Ectodermal cell (in vitro differentiated cells): ENCODE measurements around the gene GSTP1.

Experiments
- H3K27ac ChIP-seq: 2 replicates; pipeline ENCODE4 v1.7.0; 2013; ENCODE audit warnings: mild to moderate bottlenecking, low read depth, low read length; ENCODE audit not compliant: insufficient read depth, poor library complexity, severe bottlenecking
- H3K27me3 ChIP-seq: 2 replicates; pipeline ENCODE4 v1.7.0; 2013; ENCODE audit warnings: mild to moderate bottlenecking, low read length; ENCODE audit not compliant: insufficient read depth, control insufficient read depth, poor library complexity, severe bottlenecking
- H3K36me3 ChIP-seq: one replicate; pipeline ENCODE4 v1.7.0; 2013; ENCODE audit warnings: low read length; ENCODE audit not compliant: control insufficient read depth, insufficient read depth
- H3K4me1 ChIP-seq: one replicate; pipeline ENCODE4 v1.7.0; 2013; ENCODE audit warnings: low read length; ENCODE audit not compliant: control insufficient read depth, insufficient read depth
- H3K4me3 ChIP-seq: 2 replicates; pipeline ENCODE4 v1.7.0; 2013; ENCODE audit warnings: low read depth, low read length, control low read depth; ENCODE audit not compliant: insufficient read depth
- H3K9me3 ChIP-seq: 2 replicates; pipeline ENCODE4 v1.7.0; 2013; ENCODE audit warnings: mild to moderate bottlenecking, low read length, moderate library complexity; ENCODE audit not compliant: control insufficient read depth
- WGBS, 2 experiments: methylation state at CpG; one replicate each; pipeline ENCODE4 v1.1.7; 2013; ENCODE audit warnings: missing lambda C conversion rate in 2 of 2; 5-methylcytosine and 5-hydroxymethylcytosine counted together

Gene GSTP1

DNA sequence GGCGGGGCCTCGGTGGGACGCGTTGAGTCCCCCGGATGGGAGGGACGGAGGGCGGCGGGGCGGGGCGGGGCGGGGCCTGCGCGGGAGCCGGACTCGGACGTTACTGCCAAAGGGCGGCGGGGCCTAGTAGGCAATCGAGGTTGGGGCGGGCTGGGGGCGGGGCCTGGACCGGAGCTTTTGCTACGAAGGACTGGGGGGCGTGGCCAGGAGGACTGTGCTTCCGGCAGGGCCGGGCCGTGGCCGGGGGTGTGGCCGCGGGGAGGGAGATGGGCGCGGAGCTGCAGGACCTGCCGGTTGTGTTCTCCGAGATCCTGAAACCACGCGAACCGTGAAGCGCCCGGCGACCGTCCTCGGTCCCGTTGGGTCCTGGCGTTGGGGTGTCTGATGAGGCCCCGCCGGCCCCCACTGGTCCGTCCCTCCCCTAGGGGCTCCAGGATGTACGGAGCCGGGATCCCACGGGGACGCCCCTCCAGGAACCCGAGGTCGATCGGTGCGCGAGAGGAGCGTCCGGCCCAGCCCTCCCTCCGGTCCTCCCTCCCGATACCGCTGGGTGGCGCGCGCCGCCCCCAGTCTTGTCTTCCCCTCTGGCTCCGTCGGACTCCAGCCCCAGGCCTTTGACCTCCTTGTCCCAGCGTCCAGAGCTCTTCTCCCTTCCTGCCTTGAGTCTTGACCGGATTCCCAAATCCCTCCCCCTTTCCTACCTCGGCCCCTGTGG, 46.8 kb downstream of the GSTP1 start:
- Histone ChIP-seq H3K4me3 (peak overlapping the region; percentile 71), H3K27me3 (no peaks in the 10 kb centered on the region), H3K36me3 (no peaks in the 10 kb centered on the region), H3K9me3 (no peaks in the 10 kb centered on the region), H3K27ac (peak overlapping the region; percentile 81), H3K4me1 (peaks cover 15% of the 10 kb centered on the region)
- WGBS, 2 experiments: 1% methylated on average over 70 of the region's 70 CpGs

DNA sequence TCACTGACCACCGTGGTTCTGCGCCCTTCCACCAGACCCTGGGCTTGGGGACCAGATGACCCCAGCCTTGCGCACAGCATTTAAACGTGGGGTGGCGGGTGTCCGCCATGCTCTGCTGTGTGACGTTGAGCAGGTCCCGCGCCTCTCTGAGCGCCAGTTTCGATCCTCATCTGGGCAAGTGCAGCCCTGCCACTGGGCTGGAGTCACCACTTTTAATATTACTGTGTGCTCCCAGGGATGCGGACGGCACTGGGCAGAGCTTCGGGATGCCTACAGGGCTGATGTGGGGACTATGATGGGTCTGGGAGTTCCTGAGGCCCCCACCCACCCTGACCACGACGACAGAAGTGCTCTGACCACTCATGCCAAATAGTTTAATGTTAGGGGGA, 47.3 kb downstream of the GSTP1 start:
- no peaks in the 10 kb centered on the region for H3K36me3 ChIP-seq
- H3K9me3 ChIP-seq: no peaks in the 10 kb centered on the region
- WGBS, 2 experiments: 68 to 70% methylated on average over 16 of the region's 16 CpGs
- no peaks in the 10 kb centered on the region for H3K27me3 ChIP-seq
- H3K4me3 ChIP-seq: peak overlapping the region; percentile 71
- peak overlapping the region; percentile 44 for H3K27ac ChIP-seq
- peaks cover 15% of the 10 kb centered on the region for H3K4me1 ChIP-seq

DNA sequence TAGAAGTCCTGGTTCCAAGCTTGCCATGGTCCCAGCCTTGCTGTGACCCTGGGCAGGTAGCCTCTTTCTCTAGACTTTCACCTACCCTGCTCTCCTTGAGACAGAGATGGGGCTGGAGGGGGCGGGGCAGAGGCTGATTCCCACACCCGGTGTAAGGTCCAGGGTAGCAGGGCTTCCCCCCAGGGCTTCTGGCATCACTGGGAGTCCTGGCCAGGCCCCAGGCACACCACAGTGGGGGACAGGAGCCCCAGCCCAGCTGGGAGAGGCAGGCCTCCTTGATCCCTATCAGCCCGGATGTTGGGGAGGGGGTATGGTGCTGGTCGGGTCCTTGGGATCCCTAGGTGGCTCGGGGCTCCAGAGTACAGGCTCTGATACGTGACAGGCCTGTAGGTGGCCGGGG, 47.8 kb downstream of the GSTP1 start:
- Histone ChIP-seq H3K4me3 (no peak overlapping the region), H3K9me3 (no peaks in the 10 kb centered on the region), H3K36me3 (no peaks in the 10 kb centered on the region), H3K27ac (no peak overlapping the region), H3K27me3 (no peaks in the 10 kb centered on the region), H3K4me1 (peaks cover 15% of the 10 kb centered on the region)
- 79 to 81% methylated on average over 7 of the region's 7 CpGs for WGBS, 2 experiments

DNA sequence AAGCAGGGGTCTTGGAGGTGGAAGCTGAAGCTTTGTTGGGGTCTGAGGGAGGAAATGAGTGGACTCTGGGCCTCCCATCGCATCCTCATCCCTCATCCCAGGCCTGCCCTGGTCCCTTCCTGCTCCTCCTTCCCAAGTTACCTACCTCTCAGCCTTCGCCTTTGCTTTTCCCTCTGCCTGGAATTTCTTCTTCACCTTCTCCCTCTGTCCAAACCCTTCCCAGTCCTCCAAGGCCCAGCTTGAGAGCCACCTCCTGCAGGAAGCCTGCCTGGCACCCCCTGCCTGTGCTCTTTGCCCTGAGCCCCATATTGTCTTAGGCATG, 48.2 kb downstream of the GSTP1 start:
- no peaks in the 10 kb centered on the region for H3K27me3 ChIP-seq
- no peaks in the 10 kb centered on the region for H3K36me3 ChIP-seq
- no peak overlapping the region for H3K4me3 ChIP-seq
- H3K27ac ChIP-seq: no peak overlapping the region
- 95 to 99% methylated on average over 2 of the region's 2 CpGs for WGBS, 2 experiments
- H3K9me3 ChIP-seq: no peaks in the 10 kb centered on the region
- peaks cover 15% of the 10 kb centered on the region for H3K4me1 ChIP-seq

DNA sequence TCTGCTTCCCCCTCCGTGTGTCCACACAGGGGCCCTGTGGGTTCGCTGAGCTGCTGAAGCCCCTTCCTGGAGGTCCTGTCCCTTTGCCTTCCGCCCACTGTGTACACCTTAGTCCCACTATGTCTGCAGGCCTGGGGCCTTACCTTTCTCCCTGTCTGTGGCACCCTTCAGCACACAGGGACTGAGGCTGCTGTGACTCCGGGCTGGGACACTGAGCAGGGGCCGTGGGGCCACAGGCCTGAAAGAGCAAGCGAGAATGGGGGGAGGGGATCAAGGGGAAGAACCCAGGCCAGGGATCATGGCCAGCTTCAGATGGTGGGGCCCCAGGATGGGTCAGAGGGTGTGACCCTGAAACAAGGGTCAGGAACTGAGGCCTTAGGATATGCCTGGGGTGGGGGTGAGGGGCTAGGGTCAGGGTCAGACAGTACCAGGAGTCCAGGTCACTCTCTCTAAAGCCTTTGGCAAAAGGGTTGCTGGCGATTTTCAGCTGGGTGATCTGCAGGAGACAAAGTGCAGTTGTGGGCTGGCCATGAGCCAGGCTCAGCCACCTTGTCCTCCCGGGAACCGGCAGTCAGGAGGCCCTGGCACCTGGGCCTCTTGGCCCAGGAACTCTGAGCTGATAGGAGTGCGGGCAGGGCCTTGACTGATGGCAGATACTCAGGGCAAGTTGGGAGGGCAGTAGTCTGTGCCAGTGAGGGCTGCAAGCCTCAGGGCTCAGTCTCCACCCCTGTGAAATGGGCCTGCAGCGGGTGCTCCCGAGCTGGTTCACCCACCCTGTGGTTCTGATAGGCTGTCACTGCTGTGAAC, 48.8 kb downstream of the GSTP1 start:
- H3K36me3 ChIP-seq: no peaks in the 10 kb centered on the region

DNA sequence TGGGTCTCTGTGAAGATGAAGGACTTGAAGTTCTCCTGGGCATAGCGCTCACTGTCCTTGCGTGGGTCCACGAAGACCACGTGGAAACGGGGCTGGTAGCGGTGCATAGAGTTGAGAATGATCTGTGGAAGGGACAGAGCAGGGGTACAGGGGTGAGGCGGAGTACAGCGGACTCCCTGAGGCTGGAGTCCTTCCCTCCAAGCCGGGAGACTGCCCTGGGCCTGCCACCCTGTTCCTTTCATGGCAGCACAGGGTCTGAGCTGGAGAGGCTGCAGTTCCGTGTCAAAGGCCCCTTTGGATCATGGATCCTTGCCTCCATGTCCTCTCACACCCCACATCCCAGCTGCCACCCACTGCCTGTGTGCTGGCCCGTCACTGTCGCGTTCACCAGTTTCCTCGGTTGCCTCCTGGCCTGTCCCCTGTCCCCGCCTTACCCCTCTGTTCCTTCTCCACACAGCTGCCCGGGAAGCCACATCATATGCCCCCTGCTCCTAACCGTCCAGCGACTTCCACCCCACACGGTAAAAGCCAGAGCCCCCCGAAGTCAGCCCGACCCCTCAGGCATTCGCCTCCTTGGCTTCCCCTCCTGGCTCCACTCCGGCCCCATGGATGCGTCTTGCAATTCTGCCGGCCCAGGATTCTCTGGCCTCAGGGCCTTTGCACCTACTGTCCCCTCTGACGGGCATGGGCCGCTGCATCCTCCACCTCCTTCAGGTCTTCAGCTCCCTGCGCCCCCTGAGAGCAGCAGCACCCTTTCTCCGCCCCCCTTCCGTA, 49.6 kb downstream of the GSTP1 start:
- H3K4me1 ChIP-seq: peaks cover 15% of the 10 kb centered on the region
- H3K27ac ChIP-seq: no peak overlapping the region
- WGBS, 2 experiments: 89 to 93% methylated on average over 30 of the region's 30 CpGs
- no peak overlapping the region for H3K4me3 ChIP-seq
- H3K36me3 ChIP-seq: no peaks in the 10 kb centered on the region
- no peaks in the 10 kb centered on the region for H3K9me3 ChIP-seq
- H3K27me3 ChIP-seq: no peaks in the 10 kb centered on the region

More for the DNA sequence above, 48.8 kb downstream of the GSTP1 start:
- Histone ChIP-seq H3K4me3 (no peak overlapping the region), H3K27me3 (no peaks in the 10 kb centered on the region), H3K4me1 (peaks cover 15% of the 10 kb centered on the region), H3K27ac (no peak overlapping the region), H3K9me3 (no peaks in the 10 kb centered on the region)
- 89 to 91% methylated on average over 12 of the region's 12 CpGs for WGBS, 2 experiments

DNA sequence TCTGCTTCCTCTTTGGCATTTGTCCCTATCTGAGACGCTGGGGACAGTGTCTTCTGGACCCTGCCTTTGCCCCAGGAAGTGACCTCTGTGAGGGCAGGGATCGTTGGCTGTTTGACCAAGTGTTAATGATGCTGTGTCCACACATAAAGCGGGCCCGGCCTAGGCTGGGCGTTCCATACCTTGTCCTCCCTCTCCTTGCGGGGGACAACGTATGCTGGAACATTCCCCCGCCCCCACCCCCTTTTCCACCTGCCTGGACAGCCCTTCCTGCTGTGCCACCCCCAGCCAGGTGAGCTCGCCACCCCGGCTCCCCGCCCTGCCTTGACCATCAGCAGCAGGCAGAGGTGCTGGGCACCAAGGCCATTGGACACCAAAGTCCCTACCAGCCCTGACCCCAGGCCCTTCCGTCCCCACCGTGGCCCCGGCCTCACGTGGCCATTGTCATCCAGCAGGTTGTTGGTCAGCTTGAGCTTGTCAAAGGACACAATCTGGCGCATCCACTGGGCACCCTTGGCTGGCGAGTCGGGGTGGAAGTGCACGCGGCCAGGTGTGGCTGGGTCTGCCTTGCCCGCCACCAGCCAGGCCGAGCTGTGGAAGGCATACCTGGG, 50.2 kb downstream of the GSTP1 start:
- no peaks in the 10 kb centered on the region for H3K36me3 ChIP-seq
- H3K27ac ChIP-seq: no peak overlapping the region
- H3K4me3 ChIP-seq: no peak overlapping the region
- no peaks in the 10 kb centered on the region for H3K9me3 ChIP-seq
- 91 to 92% methylated on average over 22 of the region's 22 CpGs for WGBS, 2 experiments
- no peaks in the 10 kb centered on the region for H3K27me3 ChIP-seq
- H3K4me1 ChIP-seq: peaks cover 15% of the 10 kb centered on the region

DNA sequence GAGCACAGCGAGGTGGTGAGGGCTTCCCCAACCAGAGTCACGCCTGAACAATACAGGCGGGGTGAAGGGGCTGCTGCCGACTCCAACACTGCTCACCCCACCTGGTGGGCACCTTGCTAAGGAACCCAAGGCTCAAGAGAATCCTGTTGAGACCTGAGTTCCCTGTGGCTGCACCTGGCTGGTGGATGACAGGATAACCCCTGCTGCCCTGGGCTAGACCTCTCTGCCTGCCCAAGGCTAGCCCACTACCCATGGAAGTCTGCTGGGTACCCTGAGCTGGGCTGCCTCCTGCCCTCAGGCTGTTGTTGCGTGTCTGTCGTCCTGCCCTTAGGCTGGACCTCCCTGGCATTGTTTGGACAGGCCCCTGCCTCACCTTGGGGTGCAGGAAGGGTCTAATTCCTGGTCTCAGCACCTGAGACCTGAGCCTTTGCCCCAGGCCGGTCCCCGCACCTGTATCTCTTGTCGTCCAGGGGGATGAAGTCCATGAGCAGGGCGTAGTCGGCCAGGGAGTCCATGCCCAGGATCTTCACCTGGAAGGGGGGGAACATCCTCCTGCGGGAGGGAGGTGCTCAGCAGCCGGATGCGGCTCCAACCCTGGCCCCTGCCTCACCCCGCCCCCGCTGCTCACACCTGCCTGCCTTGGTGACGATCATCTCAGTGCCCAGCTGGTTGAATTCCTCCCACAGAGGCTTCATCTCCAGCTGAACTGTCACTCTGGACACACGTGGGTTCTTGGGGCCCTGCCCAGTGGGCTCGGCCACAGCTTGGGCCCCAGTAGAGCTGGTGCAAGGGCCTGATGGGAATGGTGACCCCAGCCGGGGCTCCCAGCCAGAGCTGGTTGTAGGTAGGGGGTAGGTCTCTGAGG, 51.0 kb downstream of the GSTP1 start:
- 88 to 89% methylated on average over 20 of the region's 20 CpGs for WGBS, 2 experiments
- no peak overlapping the region for H3K4me3 ChIP-seq

DNA sequence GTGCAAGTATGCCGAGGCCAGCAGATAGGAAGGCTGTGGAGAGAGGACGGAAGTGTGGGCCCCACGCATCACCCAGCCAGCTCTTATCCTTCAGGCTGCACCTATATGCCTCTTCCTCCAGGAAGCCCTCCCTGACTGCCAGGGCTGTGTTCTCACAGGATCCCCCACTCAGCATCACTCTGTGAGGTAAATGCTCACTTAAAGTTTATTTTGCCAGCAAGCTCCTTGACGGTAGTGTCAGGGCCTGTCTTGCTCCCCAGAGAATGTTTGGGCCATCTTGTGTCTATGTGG, 51.6 kb downstream of the GSTP1 start:
- H3K9me3 ChIP-seq: no peaks in the 10 kb centered on the region
- H3K36me3 ChIP-seq: no peaks in the 10 kb centered on the region
- H3K4me3 ChIP-seq: no peak overlapping the region
- peaks cover 22% of the 10 kb centered on the region for H3K4me1 ChIP-seq
- H3K27me3 ChIP-seq: peaks cover 7% of the 10 kb centered on the region
- no peak overlapping the region for H3K27ac ChIP-seq
- WGBS, 2 experiments: 91 to 92% methylated on average over 4 of the region's 4 CpGs

More for the DNA sequence above, 51.0 kb downstream of the GSTP1 start:
- H3K4me1 ChIP-seq: peaks cover 18% of the 10 kb centered on the region
- H3K27me3 ChIP-seq: peaks cover 3% of the 10 kb centered on the region
- no peak overlapping the region for H3K27ac ChIP-seq
- no peaks in the 10 kb centered on the region for H3K36me3 ChIP-seq
- H3K9me3 ChIP-seq: no peaks in the 10 kb centered on the region
